GM21737 (cell line): ENCODE results near the gene DERL3.

ENCODE experiments used
- ATAC-seq: cut with Tn5 transposase; IDR thresholded peaks from one replicate; pipeline ENCODE4 v1.9.1; 2021; ENCODE audit warnings: mild to moderate bottlenecking, moderate library complexity; ENCODE audit not compliant: unreplicated experiment

Gene DERL3

GRCh38 chr22:23847991-23848864, 9.4 kb upstream of the DERL3 start:
- ATAC-seq = no peak

GRCh38 chr22:23847310-23847920, 8.6 kb upstream of the DERL3 start:
- ATAC-seq = no peak

- no peak for ATAC-seq
Measured at GRCh38 chr22:23846081-23846469, 7.3 kb upstream of the DERL3 start.

GRCh38 chr22:23845265-23846080, 6.7 kb upstream of the DERL3 start:
- no peak for ATAC-seq

GRCh38 chr22:23844739-23845202, 6.0 kb upstream of the DERL3 start:
- no peak for ATAC-seq

GRCh38 chr22:23842599-23842998, 3.8 kb upstream of the DERL3 start:
- ATAC-seq = no peak

- ATAC-seq = no peak
Measured at GRCh38 chr22:23841736-23842445, 3.1 kb upstream of the DERL3 start.

GRCh38 chr22:23841292-23841691, 2.5 kb upstream of the DERL3 start:
- no peak for ATAC-seq

- no peak for ATAC-seq
Measured at GRCh38 chr22:23840026-23840425, 1.2 kb upstream of the DERL3 start.

GRCh38 chr22:23837911-23838680, 710 bp downstream of the DERL3 start:
- ATAC-seq = peak; percentile 7

GRCh38 chr22:23837496-23837859, 1.3 kb downstream of the DERL3 start:
- no peak for ATAC-seq

- no peak for ATAC-seq
Measured at GRCh38 chr22:23836692-23837495, 1.9 kb downstream of the DERL3 start.

GRCh38 chr22:23836281-23836680, 2.5 kb downstream of the DERL3 start:
- ATAC-seq = no peak

- no peak for ATAC-seq
Measured at GRCh38 chr22:23835484-23836144, 3.2 kb downstream of the DERL3 start.

- no peak for ATAC-seq
Measured at GRCh38 chr22:23834793-23835483, 3.9 kb downstream of the DERL3 start.

GRCh38 chr22:23834406-23834792, 4.4 kb downstream of the DERL3 start:
- ATAC-seq = no peak

- no peak for ATAC-seq
Measured at GRCh38 chr22:23833911-23834317, 4.9 kb downstream of the DERL3 start.
